ENCODE results near the gene SPRY2.

GRCh38 chr13:80382576-80382975, 41.6 kb upstream of the SPRY2 start:
- TF ChIP-seq CTCF (IDR thresholded peaks at IDR 0.05) (no peak), POLR2A (IDR thresholded peaks at IDR 0.05) (no peak)
